Activated effector memory CD4-positive, alpha-beta T cell treated with anti-CD3 and anti-CD28 coated beads, Interleukin-2, amount 50 U/mL, for 16 hours (primary cell): ENCODE data around the gene DOCK4.

Experiments used
- DNase-seq: peaks from one replicate; pipeline ENCODE4 v3.0.0-alpha.2; 2020

The DOCK4 gene

DNA sequence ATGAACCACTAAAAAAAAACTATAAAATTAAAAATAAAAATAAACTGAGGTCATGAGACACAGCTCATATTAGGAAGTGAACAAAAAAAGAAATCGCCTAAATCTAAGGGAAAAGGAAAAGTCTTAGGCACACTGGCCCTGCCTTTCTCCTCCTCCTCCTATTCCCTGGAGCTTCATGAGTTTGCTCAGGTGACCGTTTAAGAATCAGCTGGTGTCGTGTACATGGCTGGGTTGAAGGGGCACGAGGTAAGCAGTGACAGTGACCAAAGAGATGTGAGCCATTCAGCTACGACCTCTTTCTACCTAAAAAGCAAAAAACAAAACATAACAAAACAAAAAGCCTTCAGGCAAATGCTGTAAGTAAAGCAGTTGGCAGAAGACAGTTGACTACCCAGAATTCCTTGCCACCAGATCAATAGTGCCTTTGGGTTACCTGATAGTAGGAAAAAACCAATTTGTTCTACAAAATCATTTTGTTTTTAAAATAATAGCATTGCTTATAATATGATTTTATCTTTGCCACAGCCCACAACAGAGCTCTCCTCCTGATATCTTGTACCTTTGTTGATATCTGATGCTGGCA lies 135.4 kb downstream of the DOCK4 start:
- no peak for DNase-seq

DNA sequence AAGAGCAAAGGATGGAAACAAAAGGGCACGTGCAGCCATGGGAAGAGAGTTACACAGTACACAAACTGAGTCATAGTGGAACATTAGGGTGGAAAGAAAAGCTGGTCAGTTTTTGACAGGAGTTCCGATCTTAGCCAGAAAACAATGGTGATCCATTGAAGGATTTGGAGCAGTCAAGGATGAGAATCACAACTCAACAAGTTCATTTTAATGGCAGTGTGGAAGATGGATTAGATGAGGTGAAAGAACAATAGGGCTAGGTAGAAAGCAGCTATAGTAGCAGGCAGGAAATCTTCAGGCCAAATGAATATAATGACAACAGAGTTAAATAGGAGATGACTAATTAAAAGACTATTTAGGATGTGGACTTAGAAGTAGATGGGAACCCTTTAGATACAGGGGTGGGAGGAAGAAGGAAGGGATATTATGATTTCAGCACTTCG lies 136.3 kb downstream of the DOCK4 start:
- no peak for DNase-seq

DNA sequence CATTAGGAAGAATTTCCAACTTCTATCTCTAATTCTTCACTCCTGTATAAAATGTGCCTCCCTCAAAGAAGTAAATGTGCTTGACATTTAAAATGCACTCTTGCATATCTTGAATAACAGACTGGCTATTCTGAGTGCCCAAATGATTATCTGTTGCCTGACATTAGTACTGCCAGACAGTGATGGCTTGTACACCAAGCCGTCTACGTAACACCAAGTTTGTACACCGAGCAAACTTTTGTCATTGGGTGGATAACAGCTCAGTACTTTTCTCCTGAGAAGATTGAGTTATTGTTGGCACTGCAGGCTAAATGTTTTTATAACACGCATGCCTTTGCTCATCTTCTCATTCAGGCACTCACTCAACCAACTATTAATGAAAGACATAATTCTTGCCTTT lies 137.2 kb downstream of the DOCK4 start:
- DNase-seq = no peak

DNA sequence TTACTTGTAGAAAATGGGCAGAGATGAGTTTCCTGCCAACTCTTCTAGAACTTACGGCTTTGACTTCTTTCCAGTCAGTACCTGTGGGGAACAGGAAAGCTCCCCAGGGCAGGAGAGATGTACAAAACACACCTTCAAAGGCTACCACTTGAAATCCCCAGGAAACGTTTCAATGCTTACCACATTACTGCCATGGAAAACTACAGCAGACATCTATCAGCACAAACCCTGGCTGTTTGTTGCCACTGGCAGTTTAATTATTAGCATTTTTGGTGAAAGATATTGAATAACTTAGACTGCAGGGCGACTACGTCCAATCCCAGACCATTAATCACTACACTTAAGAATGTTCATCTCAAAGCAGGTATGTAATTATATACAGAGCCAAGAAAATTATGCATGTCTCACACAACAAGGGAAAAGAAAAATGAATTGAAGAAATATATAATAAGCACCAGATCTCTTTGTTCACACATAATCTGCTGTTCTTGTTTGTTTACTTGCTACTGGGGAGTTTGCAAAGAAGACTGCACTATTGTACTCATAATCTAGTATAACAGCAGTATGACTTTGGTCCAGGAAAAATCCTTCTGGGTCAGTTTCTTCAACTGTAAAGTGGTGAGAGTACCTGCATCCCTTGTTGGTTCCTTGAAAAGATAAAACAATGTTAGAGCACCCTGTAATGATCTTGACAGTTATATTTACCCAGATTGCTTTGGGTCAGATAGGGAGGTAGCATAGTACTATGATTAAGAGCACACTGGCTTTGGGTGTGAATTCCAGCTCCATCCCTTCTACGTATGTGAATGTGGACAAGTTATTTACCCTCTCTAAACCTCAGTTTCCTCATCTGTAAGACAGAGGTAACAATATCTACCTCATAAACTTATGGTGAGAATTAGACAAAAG lies 138.3 kb downstream of the DOCK4 start:
- no peak for DNase-seq

DNA sequence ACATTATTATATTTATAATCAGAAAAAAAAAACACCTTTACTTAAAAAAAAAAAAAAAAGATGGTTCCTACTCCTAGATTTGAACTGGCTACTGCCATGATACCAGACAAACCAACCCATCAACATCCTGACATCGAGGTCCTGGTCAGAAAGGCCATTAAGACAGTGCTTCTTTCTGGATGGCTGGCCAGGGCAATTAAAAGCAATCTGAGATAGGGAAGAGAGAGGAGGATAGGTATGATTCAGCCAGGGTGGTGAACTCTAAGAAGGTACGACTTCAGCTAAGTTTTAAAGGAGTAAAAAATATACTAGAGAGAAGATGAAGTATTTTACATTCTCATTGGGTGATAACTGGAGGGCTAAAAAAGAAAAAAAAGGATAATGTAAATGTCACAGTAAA lies 139.0 kb downstream of the DOCK4 start:
- DNase-seq = no peak

DNA sequence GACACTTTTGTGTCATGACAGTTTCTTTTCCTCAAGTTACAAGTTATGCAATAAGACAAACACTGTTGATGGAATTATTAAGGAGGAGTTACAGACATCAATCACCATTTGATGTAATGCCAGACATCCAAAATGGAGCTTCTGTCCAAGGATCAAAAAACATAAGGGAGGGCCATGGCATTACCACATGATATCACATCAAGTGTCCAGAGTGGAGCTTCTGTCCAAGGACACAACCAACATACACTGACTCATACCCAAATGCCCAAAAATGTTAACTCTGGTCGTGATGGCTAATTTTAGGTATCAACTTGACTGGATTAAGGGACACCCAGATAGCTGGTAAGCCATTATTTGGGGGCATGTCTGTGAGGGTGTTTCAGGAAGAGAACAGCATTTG lies 140.4 kb downstream of the DOCK4 start:
- no peak for DNase-seq

DNA sequence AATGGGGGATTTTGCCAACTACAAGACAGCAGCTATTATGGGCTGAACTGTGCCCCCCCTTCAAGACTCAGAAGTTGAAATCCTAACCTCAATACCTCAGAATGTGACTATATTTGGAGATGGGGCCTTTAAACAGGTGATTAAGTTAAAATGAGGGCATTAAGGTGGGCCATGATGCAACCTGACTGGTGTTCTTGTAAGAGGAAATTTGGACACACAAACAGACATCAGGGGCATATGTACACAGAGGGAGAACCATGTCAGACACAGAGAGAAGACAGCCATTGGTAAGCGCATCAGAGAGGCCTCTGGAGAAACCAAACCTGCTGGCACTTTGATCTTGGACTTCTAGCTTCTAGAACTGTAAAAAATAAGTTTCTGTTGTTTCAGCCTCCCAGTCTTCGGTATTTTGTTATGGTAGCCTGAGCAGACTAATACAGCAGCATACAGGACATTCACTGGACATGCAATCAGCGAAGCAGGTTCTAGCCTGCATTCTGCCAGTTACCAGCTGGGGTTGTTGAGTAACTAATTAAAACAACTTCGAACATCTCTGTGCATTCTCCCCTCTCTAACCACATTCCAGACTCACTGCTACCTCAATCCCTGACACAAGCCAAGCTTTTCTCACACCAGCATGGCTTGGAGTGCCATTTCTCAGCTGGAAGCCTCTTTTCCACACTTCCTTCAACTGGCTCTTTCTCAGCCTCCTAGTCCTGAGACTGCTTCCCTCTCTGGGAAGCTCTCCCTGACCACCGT lies 141.4 kb downstream of the DOCK4 start:
- no peak for DNase-seq

DNA sequence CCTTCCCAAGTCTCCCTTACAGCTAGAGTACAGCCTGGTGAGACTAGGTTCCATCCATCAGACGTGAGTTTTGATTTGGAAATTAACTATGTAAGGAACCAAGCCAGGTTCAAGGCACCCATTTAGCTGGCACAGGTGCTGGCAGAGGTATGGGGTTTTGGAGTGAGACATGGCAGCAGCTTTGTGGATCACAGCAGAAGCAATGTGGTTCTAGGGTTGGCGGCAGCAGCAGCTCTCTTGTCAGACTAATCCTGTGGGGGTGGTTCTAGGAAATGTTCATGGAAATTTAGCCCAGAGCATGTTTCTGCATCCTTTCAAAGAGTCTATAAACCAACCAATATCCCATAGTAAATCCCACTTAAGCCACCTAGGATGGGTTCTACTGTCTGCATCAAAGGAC lies 142.2 kb downstream of the DOCK4 start:
- DNase-seq = no peak

DNA sequence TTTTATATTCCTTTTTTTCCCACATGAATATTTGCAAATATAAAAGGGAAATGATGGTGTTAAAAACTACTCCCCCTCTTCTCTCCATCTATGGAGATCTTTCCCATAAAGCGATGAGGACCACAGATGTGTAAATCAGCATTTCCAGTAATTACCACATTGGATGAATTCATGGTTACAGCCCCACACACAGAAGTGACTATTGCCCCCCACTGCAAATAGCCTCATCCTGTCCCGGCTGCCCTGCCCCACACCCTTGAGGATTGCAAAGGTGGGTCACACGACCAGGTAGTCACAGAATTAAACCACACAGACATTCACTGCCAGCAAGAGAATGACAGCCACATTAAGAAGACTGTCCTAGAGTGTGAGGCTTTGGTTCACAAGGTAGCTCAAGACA lies 145.1 kb downstream of the DOCK4 start:
- DNase-seq = no peak

DNA sequence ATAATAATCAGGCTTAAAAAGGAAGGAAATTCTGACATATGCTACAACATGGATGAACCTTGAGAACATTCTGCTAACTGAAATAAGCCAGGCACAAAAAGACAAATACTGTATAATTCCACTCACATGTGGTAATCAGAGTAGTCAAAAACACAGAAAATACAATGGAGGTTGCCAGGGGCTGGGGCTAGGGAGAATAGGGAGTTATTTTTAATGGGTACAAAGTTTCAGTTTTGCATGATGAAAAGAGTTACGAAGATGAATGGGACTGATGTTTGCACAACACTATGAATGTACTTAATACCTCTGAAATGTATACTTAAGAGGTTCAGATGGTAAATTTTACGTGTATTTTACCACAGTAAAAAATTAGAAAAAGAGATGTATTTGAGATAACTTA lies 145.6 kb downstream of the DOCK4 start:
- DNase-seq = no peak

DNA sequence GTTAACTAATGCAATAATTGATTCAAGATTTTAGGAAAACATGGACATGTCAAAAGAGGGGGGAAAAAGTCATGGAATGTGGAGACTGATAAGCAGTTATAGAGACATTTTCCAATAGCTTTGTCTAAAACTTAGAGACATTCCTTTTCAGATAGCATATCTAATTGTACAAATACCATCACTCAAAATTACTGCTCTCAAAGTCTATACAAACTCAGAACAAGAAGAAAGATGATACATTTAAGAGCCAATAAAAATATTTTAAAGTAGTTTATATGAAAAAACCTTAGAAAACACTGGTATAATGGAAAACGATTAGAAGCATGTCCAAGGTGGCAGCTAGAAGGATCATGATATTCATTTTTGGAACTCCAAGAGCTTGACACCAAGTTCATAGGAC lies 146.5 kb downstream of the DOCK4 start:
- DNase-seq = no peak

DNA sequence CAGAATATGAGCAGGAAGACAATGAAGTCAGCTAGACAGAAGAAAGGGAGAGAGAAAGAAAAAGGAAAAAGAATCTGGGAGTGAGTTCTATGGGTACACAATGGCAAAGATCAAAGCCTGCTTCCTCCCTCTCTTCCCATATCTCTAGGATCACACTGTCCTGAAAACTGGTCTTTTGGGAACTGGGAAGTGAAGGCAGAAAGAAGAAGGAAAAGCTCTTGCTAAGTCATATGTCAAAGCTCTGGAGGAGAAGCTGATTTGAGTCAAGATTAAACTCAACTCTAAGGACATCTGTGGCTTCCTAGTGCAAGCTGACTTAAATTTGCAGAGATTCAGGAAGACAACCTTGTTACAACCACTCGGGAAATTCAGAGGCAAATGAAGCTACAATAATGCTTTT lies 147.5 kb downstream of the DOCK4 start:
- DNase-seq = no peak

DNA sequence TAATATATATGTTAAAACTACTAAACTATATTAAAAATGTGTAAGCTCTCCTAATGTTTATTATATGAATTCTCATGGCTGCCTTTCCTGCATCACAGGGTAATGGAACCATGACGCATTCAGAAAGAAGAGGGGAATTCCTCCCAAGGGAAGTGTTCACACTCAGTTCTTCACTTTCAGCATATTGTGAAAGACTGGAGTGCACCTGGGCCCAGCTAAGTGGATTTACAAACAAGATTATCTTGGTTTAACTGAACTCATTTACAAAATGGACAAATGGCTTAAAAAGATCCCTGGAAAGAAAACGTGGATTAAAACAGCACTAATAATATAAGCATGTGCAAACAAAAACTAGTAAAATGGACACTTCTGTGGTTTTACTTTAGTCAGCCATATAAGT lies 149.8 kb downstream of the DOCK4 start:
- DNase-seq = no peak

DNA sequence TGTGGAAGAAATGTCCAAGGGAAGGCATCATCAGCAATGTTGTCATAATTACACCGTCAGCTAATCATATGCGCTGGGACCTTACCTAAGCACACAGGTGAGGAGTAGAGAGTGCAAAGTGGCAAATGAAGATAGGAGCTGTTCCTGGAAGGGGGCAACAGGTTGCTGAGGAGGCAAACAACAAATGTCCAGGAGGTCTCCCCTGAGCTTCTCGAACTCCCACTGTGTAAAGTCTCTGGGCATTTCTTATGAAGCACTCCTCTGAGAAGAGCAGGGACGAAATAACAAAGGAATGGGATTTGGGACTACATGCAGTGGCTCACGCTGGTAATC lies 152.5 kb downstream of the DOCK4 start:
- DNase-seq = no peak

DNA sequence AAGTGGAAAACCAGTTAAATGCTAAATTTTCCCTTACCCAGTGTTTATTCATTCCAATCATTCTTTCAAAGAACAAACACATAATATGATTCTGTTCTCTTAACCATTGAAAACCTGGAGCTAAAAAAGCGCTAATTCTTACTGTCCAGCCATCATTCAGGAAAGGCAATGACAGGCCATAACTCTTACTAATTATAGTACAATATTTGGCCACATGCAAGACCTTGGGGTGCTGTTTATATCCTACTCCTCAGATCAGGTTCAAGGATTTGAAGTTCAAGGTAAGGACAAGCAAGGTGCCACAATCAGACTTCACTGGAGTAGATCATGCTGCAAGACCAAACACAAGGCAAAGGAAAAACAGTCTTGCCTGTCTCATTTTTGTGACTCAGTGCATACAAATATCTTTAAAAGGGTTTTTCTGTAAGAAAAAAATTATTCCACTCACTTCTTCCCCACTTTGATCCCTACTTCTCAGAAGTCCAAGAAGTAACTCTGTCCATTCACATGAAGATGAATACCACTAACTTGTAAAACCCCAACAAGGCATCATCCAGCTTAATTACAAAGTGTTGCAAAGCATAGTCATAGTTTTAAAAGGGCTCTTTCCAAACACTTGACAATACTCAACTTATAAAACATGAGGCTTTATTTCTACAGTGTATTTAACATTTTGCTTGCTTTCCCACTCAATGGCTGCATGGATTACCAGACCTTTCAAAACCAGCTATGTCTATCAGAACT lies 153.0 kb downstream of the DOCK4 start:
- DNase-seq = no peak

DNA sequence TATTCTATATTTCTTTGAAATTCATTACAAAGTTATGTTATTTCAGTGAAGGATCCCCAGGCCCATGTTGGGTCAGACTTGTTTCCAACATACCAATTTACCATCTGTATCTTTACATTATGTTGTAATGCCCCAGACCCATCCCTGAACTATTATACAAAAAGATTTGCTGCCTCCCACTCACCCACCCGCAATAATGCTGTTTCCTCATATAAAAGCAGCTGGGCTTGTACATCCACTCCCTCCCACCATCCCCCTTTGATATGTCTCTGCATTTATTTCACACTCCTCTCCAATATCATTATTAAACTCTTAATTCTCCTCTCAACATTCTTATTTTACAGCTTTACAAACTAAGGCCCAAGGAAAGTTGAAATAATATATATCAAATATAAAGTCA lies 153.7 kb downstream of the DOCK4 start:
- no peak for DNase-seq

DNA sequence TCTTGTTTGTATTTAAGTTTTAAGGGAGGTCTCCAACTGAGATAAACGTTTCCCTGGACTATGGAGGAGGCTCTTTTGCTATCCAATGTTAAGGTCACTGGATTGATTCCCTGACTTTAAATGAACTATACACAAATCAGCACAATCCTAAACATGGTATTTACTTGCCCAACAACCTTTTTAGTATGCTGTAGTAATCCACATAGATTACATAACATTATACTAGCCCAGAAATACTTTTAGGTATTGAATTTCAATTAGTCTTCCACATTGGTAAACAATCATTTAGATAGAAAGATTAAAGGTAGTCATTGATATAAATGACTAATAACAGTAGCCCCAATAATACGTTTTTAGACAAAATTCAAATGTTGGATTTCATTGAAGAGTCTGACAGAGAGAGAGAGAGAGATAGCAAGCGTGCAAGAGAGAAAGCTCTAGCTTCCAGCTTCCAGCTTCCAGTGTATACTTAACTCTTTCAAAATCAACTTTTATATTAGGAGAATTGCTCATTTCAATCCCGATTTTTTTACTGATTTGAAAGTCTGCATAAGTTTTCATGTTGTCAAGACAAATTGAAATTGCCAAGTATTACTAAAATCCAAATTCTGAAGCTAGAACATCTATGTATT lies 155.8 kb downstream of the DOCK4 start:
- no peak for DNase-seq

DNA sequence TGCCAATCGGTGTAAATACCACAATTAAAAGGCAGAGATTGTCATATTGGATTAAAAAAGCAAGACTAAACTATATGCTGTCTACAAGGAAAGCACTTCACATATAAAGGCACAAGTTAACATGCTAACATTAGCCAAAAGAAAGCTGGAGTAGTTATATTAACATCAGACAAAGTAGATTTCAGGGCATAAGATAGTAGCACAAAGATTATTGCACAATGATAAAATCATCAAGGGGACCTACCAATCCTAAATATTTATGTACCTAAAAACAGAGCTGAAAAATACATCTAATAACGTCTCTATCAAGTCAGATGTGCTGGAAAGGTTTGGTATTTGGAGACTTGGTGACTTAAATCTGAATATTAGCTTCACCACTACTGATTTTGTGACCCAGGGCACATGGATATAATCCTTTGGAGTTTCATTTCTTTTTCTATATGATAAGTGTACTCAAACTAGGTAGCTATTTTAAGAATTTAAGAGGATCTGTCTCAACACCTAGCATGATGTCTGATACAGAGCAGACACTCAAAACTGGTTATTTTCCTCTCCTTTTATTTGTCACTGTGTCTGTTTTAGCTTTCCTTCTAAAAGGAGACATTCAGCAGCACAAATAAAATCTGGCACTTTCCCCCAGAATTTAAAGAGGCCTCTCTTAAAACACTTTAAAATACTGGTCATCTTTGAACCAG lies 156.5 kb downstream of the DOCK4 start:
- DNase-seq = no peak

DNA sequence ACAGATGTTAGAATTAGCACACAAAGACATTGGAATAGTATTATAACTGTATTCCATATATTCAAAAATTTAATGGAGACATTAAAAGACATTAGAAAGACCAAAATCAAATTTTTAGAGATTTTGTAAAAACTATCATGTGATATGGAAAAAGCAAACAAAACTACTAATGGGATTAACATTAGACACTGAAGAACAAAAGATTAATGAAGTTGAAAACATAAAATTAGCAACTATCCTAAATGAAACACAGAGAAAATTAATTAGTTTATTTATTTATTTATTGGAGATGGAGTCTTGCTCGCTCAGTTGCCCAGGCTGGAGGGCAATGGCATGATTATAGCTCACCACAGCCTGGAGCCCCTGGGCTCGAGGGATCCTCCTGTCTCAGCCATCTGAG lies 158.8 kb downstream of the DOCK4 start:
- DNase-seq = no peak

DNA sequence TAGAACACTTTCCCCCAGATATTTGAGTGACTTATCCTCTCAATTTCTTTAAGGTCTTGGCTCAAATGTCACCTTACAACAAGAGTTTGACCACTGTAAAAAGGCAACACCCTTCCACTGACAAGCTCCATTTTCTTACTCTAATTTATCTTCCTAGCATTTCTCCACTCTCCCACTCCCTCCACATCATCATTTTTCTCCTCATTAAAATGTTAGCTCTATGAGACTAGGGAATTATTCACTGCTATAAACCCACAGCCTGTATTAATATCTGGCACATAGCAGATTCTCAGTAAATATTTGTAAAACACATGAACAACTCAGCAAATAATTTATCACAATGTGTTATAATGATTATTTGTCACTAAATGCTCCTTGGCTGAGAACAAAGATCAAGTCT lies 161.0 kb downstream of the DOCK4 start:
- DNase-seq = no peak

DNA sequence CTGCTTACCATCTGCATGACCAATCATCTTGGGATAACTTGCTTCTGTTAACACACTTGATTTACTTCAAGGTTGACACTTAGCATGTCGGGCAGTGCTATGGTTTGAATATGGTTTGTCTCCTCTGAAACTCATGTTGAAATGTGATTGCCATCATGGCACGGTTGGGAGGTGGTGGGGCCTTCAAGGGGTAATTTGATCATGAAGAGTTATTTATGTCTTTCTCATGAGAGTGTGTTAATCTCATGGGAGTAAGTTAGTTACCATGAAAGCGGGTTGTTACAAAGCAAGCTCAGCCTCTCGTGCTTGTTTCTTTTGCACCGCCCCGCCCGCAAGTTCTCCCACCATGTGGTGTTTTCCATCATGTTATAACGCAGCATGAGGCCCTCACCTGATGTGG lies 163.6 kb downstream of the DOCK4 start:
- no peak for DNase-seq

DNA sequence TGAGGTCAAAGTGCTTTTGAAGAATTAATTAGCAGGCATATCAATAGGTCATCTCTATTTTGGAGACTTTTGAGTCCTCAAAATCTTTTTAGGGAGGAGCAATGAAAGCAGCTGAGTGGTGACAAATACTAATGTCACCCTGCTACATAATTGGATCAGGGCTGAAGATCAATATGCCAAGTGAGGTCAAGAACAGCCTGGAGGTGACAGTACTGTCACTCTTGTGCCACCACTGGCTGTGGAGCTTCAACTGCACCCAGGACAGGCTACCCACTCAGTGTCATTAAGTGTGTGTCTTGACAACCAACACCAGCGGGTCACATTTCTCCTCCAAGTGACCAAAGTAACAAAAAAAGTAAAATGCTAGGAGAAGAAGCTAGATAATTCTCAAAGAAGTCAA lies 167.8 kb downstream of the DOCK4 start:
- DNase-seq = no peak
